ENCODE data around the gene BMP2.

DNA sequence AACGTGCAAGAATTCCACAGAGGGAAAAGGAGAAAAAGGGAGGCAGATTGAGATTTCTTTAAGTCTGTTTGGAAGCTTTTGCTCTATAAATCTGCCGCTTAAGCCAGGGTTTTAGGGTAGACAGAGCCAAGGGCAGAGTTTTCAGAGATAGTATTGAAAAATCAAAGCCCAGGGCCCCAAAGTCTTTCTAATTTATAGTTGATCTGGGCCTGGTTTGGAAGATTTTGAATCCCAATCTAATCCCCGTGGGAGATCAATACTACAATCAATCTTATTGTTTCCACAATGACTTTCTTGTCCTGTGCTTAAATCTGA is 3.3 kb downstream of the BMP2 start:
- TF ChIP-seq POLR2A (IDR thresholded peaks at IDR 0.05; ENCODE audit: low read length) (no peak), GATA1 (IDR thresholded peaks at IDR 0.05; ENCODE audit: low read depth, low read length) (no peak)

Measured in erythroblast (primary cell).